T-helper 2 cell treated with Interferon-gamma antibody and Interleukin-4, amounts not matched to agents 5 μg/mL and 100 μg/mL, for 36 hours (primary cell): ENCODE results near the gene EXOC4.

Source experiments
- DNase-seq: peaks from one replicate; pipeline ENCODE4 v3.0.0; 2021; ENCODE audit warnings: low spot score
- H3K27ac Mint-ChIP-seq: one replicate; pipeline ENCODE4 v1.8.0; 2021; ENCODE audit warnings: mild to moderate bottlenecking, mixed read lengths
- H3K27me3 Mint-ChIP-seq: one replicate; pipeline ENCODE4 v1.8.0; 2021; ENCODE audit warnings: low read depth, mixed read lengths
- H3K36me3 Mint-ChIP-seq: one replicate; pipeline ENCODE4 v1.8.0; 2021; ENCODE audit warnings: low read depth, mixed read lengths
- H3K4me1 Mint-ChIP-seq: one replicate; pipeline ENCODE4 v1.8.0; 2021; ENCODE audit warnings: low read depth, mixed read lengths
- H3K4me3 Mint-ChIP-seq: one replicate; pipeline ENCODE4 v1.8.0; 2022; ENCODE audit warnings: mild to moderate bottlenecking, moderate library complexity, mixed read lengths
- H3K9me3 Mint-ChIP-seq: one replicate; pipeline ENCODE4 v1.8.0; 2021; ENCODE audit warnings: mixed read lengths

Gene EXOC4

DNA sequence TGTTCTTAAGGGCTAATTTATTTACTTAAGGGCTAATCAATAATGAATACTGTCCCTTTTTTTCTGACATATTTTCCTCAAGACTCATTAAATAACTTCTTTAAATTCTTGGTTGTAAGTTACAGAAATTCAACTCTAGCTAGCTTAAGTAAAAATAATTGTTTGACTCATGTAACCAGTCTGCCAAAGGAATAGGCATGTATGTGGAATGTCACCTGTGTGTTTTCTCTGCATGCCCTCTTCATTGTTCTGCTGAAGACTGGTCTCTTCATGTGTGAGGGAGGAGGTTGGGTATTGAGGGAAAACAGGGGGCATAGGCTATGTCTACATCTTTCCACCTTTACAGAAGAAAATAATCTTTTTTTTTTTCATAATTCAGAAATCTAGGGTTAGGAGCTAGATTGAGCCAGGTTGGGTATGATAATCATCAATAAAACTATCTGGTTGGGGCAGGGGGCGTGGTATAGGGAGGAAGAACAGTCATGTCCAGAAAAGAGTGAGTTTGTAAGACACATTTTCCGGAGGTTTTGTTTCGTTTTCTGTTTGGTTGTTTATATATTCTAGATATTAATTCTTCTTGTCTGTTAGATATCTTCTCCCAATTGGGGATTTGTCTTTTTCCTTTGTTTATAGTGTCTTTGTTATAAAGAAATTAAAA lies 37.9 kb downstream of the EXOC4 start:
- no peak for DNase-seq
- no peak overlapping the region for H3K4me3 Mint-ChIP-seq
- H3K27ac Mint-ChIP-seq: no peak overlapping the region
- H3K9me3 Mint-ChIP-seq: no peaks in the 10 kb centered on the region
- H3K4me1 Mint-ChIP-seq: peaks cover 6% of the 10 kb centered on the region
- no peaks in the 10 kb centered on the region for H3K27me3 Mint-ChIP-seq
- H3K36me3 Mint-ChIP-seq: peaks cover 34% of the 10 kb centered on the region

DNA sequence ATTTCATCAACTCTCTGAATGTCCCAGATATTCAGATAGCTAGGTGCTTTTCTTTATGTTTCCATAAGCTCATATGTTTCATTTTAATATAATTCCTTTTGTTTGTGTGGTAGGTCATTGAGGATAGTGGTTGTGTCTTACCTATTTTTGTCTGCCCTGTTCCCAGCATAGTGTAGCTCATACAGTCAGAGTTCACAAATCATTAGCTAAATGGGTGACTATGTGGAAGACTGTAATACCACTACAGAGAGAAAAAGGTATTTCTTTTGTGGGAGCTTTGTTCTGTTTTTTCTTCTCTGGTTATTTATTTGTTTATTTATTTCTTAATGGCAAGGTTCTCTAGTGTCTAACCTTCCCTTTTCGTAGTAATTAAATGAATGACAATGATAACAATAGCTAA lies 39.8 kb downstream of the EXOC4 start:
- H3K4me3 Mint-ChIP-seq: no peak overlapping the region
- no peaks in the 10 kb centered on the region for H3K27me3 Mint-ChIP-seq
- no peak for DNase-seq
- peaks cover 6% of the 10 kb centered on the region for H3K4me1 Mint-ChIP-seq
- H3K9me3 Mint-ChIP-seq: no peaks in the 10 kb centered on the region
- H3K27ac Mint-ChIP-seq: no peak overlapping the region
- peaks cover 31% of the 10 kb centered on the region for H3K36me3 Mint-ChIP-seq

DNA sequence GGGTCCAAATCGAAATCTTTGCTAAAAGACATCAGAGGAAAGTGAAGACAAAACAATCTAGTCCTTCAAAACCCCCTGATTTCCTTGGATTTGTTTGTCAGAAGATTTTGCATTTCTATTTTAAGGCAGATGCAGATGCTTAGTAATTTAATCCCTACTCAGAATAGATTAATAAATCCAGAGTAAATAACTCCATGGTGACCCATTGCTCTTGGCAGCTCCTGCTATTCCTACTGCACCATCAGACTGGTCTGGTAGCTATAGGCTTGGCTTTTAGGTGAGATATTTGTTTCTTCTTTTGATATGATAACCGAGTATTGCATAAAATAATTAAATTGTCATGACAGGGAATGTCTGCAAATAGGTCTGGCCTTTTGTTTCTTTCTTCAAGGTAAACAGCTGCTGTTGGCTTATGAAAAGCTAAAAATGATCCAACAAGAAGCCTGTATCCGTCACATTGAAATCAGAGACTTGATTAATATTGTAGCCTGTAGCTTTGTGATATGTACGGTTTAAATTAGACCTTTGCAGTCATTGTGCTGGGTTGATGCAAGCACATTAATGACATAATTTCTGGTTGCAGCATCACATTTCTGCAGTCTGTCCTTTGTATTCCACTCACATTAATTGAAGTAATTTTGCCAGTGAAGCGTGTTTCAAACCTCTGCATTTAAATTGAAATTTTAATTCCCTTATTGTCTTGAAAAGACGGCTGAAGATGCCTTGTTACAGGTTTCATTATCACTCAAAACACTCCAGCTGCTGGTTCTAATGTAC lies 40.7 kb downstream of the EXOC4 start:
- no peaks in the 10 kb centered on the region for H3K27me3 Mint-ChIP-seq
- H3K27ac Mint-ChIP-seq: no peak overlapping the region
- DNase-seq: no peak
- no peaks in the 10 kb centered on the region for H3K9me3 Mint-ChIP-seq
- peaks cover 6% of the 10 kb centered on the region for H3K4me1 Mint-ChIP-seq
- peaks cover 29% of the 10 kb centered on the region for H3K36me3 Mint-ChIP-seq
- H3K4me3 Mint-ChIP-seq: no peak overlapping the region

DNA sequence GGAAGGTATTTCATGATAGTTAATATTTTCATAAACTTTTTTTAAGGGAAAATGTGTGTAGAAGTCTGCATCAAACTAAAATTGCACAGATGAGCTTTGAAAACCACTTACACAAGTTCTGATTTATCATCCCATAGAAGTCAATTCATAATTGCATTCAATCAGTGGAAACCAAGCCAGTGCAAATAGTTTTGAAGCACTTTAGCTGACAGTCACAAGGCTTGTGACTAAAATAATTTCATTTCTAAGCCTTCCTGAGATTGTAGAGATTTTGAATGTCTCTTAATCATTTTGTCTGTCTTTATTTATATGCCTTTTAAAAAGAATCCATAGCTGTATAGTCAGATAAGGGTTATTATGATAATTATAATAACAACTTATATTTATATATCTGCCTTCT lies 41.4 kb downstream of the EXOC4 start:
- Mint-ChIP-seq H3K9me3 (no peaks in the 10 kb centered on the region), H3K27me3 (no peaks in the 10 kb centered on the region), H3K36me3 (peaks cover 22% of the 10 kb centered on the region), H3K27ac (no peak overlapping the region), H3K4me1 (peaks cover 6% of the 10 kb centered on the region), H3K4me3 (no peak overlapping the region)
- no peak for DNase-seq

DNA sequence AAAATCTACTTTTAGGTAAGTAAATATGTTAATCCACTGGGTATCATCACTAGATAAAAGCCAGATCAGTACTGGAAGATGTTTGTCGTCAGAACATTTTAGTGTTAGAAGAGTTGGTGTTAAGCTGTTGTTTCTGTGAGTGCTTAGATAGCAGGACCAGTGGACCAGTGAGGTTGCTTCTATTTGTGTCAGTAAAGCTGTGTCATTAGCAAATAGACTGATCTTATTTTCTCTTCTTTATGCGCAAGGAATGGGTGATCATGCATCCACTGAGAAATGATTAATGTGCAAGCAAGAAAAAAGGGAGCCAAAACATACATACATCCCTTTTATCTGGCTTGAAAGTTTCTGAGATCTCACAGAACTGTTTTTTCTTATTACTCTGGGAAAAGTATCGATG lies 42.6 kb downstream of the EXOC4 start:
- H3K4me1 Mint-ChIP-seq: peaks cover 6% of the 10 kb centered on the region
- no peak overlapping the region for H3K4me3 Mint-ChIP-seq
- no peak overlapping the region for H3K27ac Mint-ChIP-seq
- peaks cover 14% of the 10 kb centered on the region for H3K36me3 Mint-ChIP-seq
- H3K27me3 Mint-ChIP-seq: no peaks in the 10 kb centered on the region
- no peaks in the 10 kb centered on the region for H3K9me3 Mint-ChIP-seq
- no peak for DNase-seq

DNA sequence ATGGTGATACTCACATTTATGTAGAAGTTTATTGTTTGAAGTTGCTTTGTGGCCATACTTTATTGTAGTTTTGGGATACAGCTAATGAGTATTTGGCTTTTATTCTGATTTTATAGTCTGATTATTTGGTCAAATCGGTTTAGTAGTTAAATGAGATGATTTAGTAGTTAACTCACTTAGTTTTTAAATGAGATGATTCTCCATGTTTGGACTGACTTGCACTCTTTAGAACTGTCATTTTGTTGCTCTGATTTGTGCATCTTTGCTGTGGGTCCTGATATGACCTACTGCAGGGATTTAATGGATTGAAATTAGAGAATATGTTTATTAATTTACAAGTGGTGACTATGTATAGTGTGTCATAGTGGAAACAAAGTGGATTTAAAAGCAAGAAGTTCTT lies 44.2 kb downstream of the EXOC4 start:
- no peak overlapping the region for H3K27ac Mint-ChIP-seq
- H3K36me3 Mint-ChIP-seq: peaks cover 5% of the 10 kb centered on the region
- DNase-seq: no peak
- no peak overlapping the region for H3K4me3 Mint-ChIP-seq
- no peaks in the 10 kb centered on the region for H3K9me3 Mint-ChIP-seq
- no peaks in the 10 kb centered on the region for H3K4me1 Mint-ChIP-seq
- no peaks in the 10 kb centered on the region for H3K27me3 Mint-ChIP-seq

DNA sequence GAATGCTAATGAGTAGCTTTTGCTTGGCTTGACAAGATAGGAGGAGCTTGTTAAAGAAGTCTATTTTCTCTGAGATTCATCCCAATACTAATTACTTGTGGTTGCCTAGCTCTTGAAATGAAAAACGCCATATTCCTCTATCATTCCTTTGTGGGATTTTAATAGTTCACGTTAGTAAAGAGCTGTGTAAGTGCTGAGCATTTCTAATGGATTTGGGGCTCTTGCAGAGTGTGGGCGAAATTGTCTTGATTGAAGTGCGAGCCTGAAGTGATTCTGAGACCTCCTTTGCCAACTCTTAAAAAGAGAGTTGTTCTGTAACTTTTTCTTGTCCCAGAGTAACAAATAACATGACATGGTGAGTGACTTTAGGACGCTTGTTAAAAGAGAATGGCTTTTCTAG lies 45.2 kb downstream of the EXOC4 start:
- Mint-ChIP-seq H3K4me3 (no peak overlapping the region), H3K4me1 (no peaks in the 10 kb centered on the region), H3K27me3 (no peaks in the 10 kb centered on the region), H3K36me3 (peaks cover 1% of the 10 kb centered on the region), H3K27ac (no peak overlapping the region), H3K9me3 (no peaks in the 10 kb centered on the region)
- no peak for DNase-seq

DNA sequence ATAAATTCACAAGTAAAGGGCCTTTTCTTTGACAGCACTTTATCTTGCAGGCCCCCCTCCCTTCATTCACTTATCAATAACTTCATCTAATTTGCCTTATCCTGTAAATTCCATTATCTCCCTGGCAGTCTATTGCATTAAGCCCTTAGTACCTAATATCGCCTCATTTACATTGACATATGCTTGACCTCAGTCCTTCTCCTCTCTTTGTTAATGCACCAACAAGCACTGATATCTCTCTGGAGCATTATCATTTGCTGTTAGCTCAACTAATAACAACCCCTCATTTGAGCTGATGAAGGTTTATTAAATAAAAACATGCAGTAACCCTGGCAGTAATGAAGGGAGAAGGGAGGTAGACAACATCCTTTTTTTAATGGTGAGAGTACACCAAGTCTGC lies 46.8 kb downstream of the EXOC4 start:
- H3K27ac Mint-ChIP-seq: no peak overlapping the region
- H3K4me1 Mint-ChIP-seq: no peaks in the 10 kb centered on the region
- no peaks in the 10 kb centered on the region for H3K27me3 Mint-ChIP-seq
- peaks cover 1% of the 10 kb centered on the region for H3K36me3 Mint-ChIP-seq
- no peaks in the 10 kb centered on the region for H3K9me3 Mint-ChIP-seq
- DNase-seq: no peak
- H3K4me3 Mint-ChIP-seq: no peak overlapping the region

DNA sequence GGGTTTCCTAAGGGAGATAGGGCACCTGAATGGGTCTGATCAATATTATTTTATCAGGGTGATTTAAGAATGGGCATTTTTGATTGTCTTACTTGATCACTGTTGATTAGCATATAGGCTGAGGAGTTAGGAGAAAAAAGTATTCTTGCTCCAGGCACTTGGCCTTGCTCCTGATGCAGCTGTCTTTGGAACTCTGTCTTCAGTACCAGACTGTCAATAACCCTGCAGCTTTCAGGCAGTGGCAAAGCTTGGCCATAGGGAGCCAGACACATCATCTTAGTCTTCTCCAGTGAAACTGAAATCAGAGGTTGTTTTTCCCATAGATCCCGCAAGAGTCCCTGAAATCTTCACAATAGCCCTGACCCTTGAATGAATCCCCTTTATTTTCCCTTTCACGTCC lies 47.2 kb downstream of the EXOC4 start:
- H3K4me3 Mint-ChIP-seq: no peak overlapping the region
- no peaks in the 10 kb centered on the region for H3K4me1 Mint-ChIP-seq
- H3K36me3 Mint-ChIP-seq: peaks cover 1% of the 10 kb centered on the region
- H3K27me3 Mint-ChIP-seq: no peaks in the 10 kb centered on the region
- no peak overlapping the region for H3K27ac Mint-ChIP-seq
- no peak for DNase-seq
- H3K9me3 Mint-ChIP-seq: no peaks in the 10 kb centered on the region

DNA sequence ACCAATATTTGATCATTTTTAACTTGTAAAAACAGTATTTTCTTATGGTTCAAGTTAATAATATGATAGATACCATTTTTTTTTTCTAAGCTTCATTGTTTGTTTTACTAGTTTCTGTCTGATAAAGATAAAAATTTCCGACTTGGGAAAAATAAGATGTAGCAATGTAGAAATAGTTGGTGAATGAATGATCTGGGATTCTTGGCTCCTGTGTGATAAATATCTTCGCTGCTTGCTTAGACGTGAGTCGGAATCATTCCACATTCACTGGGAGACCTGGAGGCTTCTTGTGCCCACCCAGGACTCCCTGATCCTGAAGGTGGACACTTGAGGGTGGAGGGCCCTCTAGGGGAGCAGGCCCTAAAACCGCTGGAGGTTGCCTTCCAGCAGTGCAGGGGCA lies 47.9 kb downstream of the EXOC4 start:
- Mint-ChIP-seq H3K4me1 (no peaks in the 10 kb centered on the region), H3K36me3 (peaks cover 3% of the 10 kb centered on the region), H3K27me3 (no peaks in the 10 kb centered on the region), H3K4me3 (no peak overlapping the region), H3K9me3 (no peaks in the 10 kb centered on the region), H3K27ac (no peak overlapping the region)
- no peak for DNase-seq

DNA sequence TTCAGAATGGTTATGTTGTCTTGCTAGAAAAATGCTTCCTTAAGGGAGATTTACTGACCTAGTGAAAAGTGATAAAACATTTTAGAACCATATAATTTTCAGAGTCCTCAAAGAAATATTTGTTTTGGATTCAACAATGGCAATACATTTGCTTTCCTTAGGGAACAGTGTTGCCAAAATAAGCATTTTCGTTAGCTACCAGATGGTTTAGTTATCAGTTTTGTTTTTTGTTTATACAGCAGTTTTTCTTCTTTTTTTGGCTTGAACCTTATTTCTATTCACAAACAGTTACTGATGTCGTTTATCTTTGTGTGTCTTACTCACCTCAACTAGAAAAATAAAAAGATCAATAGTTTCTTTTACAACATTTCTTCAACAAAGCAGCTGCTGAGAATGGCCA lies 48.6 kb downstream of the EXOC4 start:
- Mint-ChIP-seq H3K4me1 (no peaks in the 10 kb centered on the region), H3K9me3 (no peaks in the 10 kb centered on the region), H3K27me3 (no peaks in the 10 kb centered on the region), H3K27ac (no peak overlapping the region), H3K36me3 (peaks cover 9% of the 10 kb centered on the region), H3K4me3 (no peak overlapping the region)
- DNase-seq: no peak

DNA sequence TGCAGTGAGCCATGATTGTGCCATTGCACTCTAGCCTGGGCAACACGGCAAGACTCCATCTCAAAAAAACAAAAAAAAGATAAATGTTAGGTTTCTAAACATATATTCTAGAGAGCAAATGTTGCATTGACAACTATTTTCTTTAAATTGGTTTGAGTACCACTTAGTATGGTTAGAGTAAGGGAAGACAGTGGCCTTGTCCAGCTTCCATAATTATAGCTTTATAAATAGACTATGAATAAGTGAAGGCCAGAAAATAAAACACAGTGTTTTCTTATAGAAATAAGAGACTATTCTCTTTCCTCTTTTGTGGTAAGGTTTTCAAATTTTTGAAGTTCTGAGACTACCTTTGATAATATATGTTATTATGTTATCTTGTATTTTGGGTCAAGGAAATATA lies 50.5 kb downstream of the EXOC4 start:
- no peak for DNase-seq
- Mint-ChIP-seq H3K27me3 (no peaks in the 10 kb centered on the region), H3K27ac (no peak overlapping the region), H3K4me3 (no peak overlapping the region), H3K9me3 (no peaks in the 10 kb centered on the region), H3K4me1 (no peaks in the 10 kb centered on the region), H3K36me3 (peaks cover 25% of the 10 kb centered on the region)

DNA sequence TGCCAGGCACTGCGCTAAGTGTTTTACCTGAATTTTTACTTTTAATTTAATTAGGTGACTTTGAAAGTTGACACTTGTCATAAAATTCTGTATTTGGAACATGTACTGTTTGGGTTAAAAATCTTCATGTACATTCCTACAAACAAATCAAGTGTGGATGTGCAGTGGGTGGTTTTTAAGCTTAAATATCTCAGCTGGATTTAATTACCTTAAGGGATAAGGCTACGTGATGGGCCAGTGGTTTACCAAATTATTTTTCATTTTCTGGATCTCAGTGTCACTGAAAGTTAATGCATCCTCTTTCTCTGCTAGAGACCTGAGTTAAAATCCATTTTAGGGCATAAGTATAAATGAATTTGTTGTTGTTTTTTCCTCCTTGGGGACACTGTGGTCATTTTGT lies 51.1 kb downstream of the EXOC4 start:
- DNase-seq: no peak
- no peaks in the 10 kb centered on the region for H3K27me3 Mint-ChIP-seq
- H3K9me3 Mint-ChIP-seq: no peaks in the 10 kb centered on the region
- no peak overlapping the region for H3K4me3 Mint-ChIP-seq
- no peaks in the 10 kb centered on the region for H3K4me1 Mint-ChIP-seq
- H3K36me3 Mint-ChIP-seq: peaks cover 28% of the 10 kb centered on the region
- no peak overlapping the region for H3K27ac Mint-ChIP-seq

DNA sequence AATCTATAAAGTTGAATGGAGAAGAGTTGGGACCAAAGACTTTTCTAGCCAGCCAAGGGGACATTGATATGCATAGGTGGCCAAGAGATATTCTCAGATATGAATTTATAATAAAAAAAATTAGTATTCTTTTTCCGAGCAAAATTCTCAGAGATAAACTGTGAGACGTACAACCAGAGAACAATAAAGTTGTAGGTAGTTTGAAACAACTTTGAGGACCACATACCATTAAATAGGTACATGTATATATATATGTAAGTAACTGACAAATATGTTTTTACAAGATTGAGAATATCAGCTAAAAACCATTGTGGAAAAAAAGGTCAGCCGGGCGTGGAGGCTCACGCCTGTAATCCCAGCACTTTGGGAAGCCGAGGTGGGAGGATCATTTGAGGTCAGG lies 56.5 kb downstream of the EXOC4 start:
- DNase-seq: no peak
- H3K9me3 Mint-ChIP-seq: no peaks in the 10 kb centered on the region
- peaks cover 36% of the 10 kb centered on the region for H3K36me3 Mint-ChIP-seq
- H3K4me3 Mint-ChIP-seq: no peak overlapping the region
- no peaks in the 10 kb centered on the region for H3K27me3 Mint-ChIP-seq
- H3K27ac Mint-ChIP-seq: no peak overlapping the region
- H3K4me1 Mint-ChIP-seq: peaks cover 4% of the 10 kb centered on the region
